Measurements from ENCODE around the gene RPGRIP1. TPM values are rescaled to one million over a fixed set of nuclear protein-coding genes. Genes with fewer than 3 reads are reported as not detected.

The RPGRIP1 gene
- under 1 TPM in 1 of 2 donors, not detected in 1; 0.12 TPM for total RNA-seq

GRCh38 chr14:21279783-21280182 is at the start of gene RPGRIP1:
Gene RPGRIP1, plus strand, starts transcription at chr14:21280083. Its CDS starts 7,894 bp downstream, at chr14:21287977.
- DNase-seq (ENCODE audit: low spot score), result no peak
- Histone ChIP-seq H3K36me3 (no peaks in the 10 kb centered on the region), H3K4me3 (no peak within 1 kb of the TSS), H3K27me3 (no peaks in the 10 kb centered on the region), H3K9me3 (no peaks in the 10 kb centered on the region), H3K4me1 (no peaks in the 10 kb centered on the region), H3K27ac (no peak within 1 kb of the TSS)
- TF ChIP-seq, protein P1, sequence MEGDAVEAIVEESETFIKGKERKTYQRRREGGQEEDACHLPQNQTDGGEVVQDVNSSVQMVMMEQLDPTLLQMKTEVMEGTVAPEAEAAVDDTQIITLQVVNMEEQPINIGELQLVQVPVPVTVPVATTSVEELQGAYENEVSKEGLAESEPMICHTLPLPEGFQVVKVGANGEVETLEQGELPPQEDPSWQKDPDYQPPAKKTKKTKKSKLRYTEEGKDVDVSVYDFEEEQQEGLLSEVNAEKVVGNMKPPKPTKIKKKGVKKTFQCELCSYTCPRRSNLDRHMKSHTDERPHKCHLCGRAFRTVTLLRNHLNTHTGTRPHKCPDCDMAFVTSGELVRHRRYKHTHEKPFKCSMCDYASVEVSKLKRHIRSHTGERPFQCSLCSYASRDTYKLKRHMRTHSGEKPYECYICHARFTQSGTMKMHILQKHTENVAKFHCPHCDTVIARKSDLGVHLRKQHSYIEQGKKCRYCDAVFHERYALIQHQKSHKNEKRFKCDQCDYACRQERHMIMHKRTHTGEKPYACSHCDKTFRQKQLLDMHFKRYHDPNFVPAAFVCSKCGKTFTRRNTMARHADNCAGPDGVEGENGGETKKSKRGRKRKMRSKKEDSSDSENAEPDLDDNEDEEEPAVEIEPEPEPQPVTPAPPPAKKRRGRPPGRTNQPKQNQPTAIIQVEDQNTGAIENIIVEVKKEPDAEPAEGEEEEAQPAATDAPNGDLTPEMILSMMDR (IDR thresholded peaks at IDR 0.05), result no peak

DNA sequence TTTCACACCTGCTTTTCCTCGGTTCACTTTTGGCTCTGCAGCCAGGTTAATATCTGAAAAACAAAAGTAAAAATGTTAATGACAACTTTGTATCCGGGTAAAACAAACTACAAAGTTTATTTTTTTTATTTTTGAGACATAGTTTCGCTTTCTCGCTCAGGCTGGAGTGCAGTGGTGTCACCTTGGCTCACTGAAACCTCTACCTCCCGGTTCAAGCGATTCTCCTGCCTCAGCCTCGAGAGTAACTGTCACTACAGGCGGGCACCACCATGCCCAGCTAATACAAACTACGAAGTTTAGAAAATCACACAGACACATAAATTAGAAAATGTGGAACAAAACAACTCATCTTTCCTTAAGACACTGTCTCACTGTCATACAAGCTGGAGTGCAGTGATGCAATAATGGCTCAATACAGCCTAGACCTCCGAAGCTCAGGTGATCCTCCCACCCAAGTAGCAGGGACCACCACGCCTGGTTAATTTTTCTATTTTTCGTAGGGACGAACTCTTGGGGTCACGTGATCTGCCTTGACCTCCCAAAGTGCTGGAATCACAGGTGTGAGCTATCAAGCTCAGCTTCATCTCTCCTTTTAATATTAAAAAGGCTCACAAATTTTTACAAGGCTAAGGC is 48.7 kb upstream of the RPGRIP1 start:
- Histone ChIP-seq H3K4me3 (no peak overlapping the region), H3K4me1 (peaks cover 0 to 37% of the 10 kb centered on the region in 2 donors), H3K9me3 (no peaks in the 10 kb centered on the region), H3K27me3 (no peaks in the 10 kb centered on the region), H3K36me3 (peaks cover 72% of the 10 kb centered on the region), H3K27ac (no peak overlapping the region)
- TF ChIP-seq, protein P1 (IDR thresholded peaks at IDR 0.05), result no peak
- DNase-seq (ENCODE audit: low spot score), result no peak

DNA sequence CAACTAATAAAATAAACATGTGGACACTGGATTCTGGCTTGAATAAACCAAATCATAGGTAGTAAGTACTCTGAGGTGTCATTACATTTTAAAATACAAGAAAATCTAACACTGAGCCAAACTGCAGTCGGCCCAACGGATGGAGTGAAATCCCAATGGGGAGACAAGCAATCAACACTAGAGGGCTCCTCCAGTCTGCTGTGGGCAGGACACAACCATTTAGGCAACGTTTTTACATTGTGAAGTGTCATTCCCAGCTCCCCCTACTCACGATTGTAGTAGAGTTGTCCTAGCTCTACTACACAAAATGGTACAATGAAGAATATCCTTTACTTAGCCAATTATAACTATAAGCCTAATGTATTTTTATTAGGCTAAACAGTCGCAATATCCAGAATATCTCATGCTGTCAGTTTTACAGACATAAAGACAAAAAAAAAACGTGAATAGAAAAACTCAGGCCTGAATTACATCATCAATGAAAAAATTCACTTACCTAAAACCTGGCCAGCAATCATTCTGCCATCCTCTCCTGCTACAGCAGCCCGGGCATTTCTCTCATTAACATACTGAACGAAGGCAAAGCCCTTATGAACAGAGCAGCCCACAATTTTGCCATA is 46.3 kb upstream of the RPGRIP1 start:
- H3K4me3 ChIP-seq, result no peak overlapping the region
- no peaks in the 10 kb centered on the region for H3K27me3 ChIP-seq
- no peak overlapping the region for H3K27ac ChIP-seq
- H3K4me1 ChIP-seq, result peaks cover 0 to 51% of the 10 kb centered on the region in 2 donors
- H3K9me3 ChIP-seq, result no peaks in the 10 kb centered on the region
- no peak for DNase-seq (ENCODE audit: low spot score)
- TF ChIP-seq, protein P1 (IDR thresholded peaks at IDR 0.05), result peak in 1 of 2 donors; percentile 50
- peaks cover 56% of the 10 kb centered on the region for H3K36me3 ChIP-seq

GRCh38 chr14:21234112-21234511 is 45.8 kb upstream of the RPGRIP1 start:
- DNase-seq (ENCODE audit: low spot score), result no peak
- Histone ChIP-seq H3K36me3 (peaks cover 54% of the 10 kb centered on the region), H3K4me3 (no peak overlapping the region), H3K4me1 (peaks cover 0 to 51% of the 10 kb centered on the region in 2 donors), H3K9me3 (no peaks in the 10 kb centered on the region), H3K27me3 (no peaks in the 10 kb centered on the region), H3K27ac (no peak overlapping the region)
- TF ChIP-seq, protein P1 (IDR thresholded peaks at IDR 0.05), result no peak

DNA sequence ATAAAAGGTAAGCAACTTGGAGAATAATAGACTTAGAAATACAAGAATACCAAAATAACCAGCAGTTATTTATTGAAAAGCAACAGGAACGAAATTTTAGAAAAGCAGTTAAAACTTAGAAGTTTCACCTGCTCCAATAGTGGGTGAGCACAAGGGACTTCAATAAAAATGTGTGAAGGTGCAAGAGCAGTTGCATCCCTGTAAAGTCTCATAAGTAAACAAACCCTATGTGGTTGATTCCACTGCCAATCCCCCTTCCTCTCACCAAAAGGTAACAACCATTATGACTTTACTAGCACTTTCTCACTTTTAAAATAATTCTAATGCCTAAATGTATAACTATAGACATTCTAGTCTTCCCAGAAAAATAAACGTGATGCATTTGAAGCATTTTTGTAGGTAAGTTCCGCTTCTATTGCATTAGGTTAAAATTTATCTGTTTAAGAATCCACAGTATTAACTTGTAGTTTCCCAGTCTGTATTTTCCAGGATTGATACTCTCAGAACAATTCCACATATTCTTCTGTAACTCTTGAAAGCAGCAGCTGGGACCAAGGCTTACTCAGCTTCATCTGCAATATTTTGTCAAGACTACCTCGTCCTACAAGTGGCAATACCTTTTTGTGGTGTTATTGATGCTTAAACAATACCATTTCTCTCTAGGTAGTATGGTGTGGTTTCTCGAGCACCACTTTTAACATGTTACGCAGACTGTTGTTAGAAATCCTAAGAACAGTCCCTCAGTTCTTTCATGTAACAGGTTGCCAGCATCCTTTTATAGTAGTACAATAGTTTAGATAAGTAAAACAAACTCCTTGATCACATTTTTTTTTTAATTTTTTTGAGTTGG is 42.7 kb upstream of the RPGRIP1 start:
- Histone ChIP-seq H3K27me3 (no peaks in the 10 kb centered on the region), H3K9me3 (no peaks in the 10 kb centered on the region), H3K4me1 (peaks cover 0 to 61% of the 10 kb centered on the region in 2 donors), H3K36me3 (peaks cover 25% of the 10 kb centered on the region), H3K4me3 (no peak overlapping the region), H3K27ac (no peak overlapping the region)
- no peak for DNase-seq (ENCODE audit: low spot score)
- TF ChIP-seq, protein P1 (IDR thresholded peaks at IDR 0.05), result no peak
